ENCODE data around the gene CNGB1. TPM values are rescaled to one million over a fixed set of nuclear protein-coding genes. Genes with fewer than 3 reads are reported as not detected.

CNGB1 gene
- polyA plus RNA-seq, 1 donor from 2014 or later = 20.7 TPM

DNA sequence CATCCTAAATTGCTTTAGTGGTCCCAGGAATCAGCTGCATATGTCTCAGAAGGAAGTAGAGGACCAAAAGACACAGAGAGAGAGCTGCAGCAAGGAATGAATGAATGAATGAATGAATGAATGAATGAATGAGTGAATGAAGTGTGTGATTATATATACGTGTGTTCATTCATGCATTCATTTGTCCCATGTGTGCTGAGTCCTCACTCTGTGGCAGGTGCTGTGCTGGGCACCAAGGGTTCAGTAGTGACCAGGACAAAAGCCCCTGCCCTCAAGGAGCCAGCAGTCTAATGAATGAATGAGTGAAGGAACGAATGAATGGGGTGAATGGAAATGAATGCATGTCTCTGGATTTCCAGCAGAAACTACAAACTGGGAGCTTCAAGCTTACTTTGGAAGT lies 9.4 kb downstream of the CNGB1 start:
- no peak overlapping the region for H3K9ac ChIP-seq (ENCODE audit: low read length)
- no peaks in the 10 kb centered on the region for H3K9me2 ChIP-seq (ENCODE audit: insufficient read depth, low read length)
- H3K79me2 ChIP-seq (replicated peaks; ENCODE audit: insufficient read depth, low read length) = no peaks in the 10 kb centered on the region

DNA sequence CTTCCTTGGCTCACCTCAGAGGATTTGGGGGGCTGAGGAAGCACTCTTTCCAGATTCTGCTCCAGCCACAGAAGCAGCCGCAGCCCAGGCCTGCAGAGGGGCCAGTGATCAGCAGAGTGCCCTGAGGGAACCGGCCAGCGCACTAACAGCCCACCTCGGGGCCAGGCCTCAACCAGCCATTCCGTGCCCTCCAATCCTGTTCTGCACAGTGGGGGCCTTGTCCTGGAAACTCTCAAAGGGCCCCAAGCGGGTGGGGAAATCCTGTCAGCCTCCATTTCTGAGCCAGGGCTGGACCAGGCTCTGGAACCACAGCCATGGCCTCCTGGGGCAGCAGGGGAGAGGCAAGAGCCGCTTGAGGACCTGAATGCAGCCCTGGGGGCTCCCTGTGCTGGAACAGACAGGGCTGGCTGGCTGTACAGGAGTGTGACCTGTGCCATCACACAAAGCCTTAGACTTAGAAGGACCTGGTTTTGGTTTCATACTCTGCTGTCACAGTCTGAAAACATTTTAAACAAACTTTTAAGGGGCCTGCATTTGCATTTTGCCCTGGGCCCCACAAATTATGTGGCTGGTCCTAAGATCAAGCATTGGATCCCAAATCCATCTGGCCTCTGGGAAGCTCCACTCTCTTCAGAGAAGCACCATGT lies 10.0 kb downstream of the CNGB1 start:
- Histone ChIP-seq H3K27ac (ENCODE audit: low read length) (no peak overlapping the region), H3K79me2 (replicated peaks; ENCODE audit: insufficient read depth, low read length) (no peaks in the 10 kb centered on the region), H2AFZ (ENCODE audit: low read depth, low read length) (no peak overlapping the region), H3K4me2 (ENCODE audit: low read length) (no peak overlapping the region), H4K20me1 (ENCODE audit: insufficient read depth) (no peaks in the 10 kb centered on the region), H3F3A (ENCODE audit: insufficient read depth, low read length, poor library complexity, severe bottlenecking) (no peaks in the 10 kb centered on the region), H3K9me2 (ENCODE audit: insufficient read depth, low read length) (no peaks in the 10 kb centered on the region), H3K9ac (ENCODE audit: low read length) (no peak overlapping the region), H3K9me3 (ENCODE audit: low read length) (no peaks in the 10 kb centered on the region), H3K4me3 (ENCODE audit: low read length) (no peak overlapping the region), H3K27me3 (ENCODE audit: insufficient read depth, low read depth, low read length) (no peaks in the 10 kb centered on the region), H3K36me3 (ENCODE audit: insufficient read depth, low read length) (no peaks in the 10 kb centered on the region)
- TF ChIP-seq POLR2AphosphoS5 (IDR thresholded peaks at IDR 0.05) (no peak), MXI1 (conservative IDR thresholded peaks at IDR 0.05; ENCODE audit: poor library complexity, severe bottlenecking) (no peak), SMC3 (conservative IDR thresholded peaks at IDR 0.05; ENCODE audit: poor library complexity) (no peak), TAF1 (IDR thresholded peaks at IDR 0.05; ENCODE audit: low read depth) (no peak), EZH2 (IDR thresholded peaks at IDR 0.05; ENCODE audit: borderline replicate concordance, insufficient read depth, low read length, poor library complexity, severe bottlenecking) (no peak), EP300 (conservative IDR thresholded peaks at IDR 0.05; ENCODE audit: poor library complexity, severe bottlenecking) (no peak), RAD21 (conservative IDR thresholded peaks at IDR 0.05) (no peak)
- TF ChIP-seq, protein P1, sequence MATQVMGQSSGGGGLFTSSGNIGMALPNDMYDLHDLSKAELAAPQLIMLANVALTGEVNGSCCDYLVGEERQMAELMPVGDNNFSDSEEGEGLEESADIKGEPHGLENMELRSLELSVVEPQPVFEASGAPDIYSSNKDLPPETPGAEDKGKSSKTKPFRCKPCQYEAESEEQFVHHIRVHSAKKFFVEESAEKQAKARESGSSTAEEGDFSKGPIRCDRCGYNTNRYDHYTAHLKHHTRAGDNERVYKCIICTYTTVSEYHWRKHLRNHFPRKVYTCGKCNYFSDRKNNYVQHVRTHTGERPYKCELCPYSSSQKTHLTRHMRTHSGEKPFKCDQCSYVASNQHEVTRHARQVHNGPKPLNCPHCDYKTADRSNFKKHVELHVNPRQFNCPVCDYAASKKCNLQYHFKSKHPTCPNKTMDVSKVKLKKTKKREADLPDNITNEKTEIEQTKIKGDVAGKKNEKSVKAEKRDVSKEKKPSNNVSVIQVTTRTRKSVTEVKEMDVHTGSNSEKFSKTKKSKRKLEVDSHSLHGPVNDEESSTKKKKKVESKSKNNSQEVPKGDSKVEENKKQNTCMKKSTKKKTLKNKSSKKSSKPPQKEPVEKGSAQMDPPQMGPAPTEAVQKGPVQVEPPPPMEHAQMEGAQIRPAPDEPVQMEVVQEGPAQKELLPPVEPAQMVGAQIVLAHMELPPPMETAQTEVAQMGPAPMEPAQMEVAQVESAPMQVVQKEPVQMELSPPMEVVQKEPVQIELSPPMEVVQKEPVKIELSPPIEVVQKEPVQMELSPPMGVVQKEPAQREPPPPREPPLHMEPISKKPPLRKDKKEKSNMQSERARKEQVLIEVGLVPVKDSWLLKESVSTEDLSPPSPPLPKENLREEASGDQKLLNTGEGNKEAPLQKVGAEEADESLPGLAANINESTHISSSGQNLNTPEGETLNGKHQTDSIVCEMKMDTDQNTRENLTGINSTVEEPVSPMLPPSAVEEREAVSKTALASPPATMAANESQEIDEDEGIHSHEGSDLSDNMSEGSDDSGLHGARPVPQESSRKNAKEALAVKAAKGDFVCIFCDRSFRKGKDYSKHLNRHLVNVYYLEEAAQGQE (IDR thresholded peaks at IDR 0.05; ENCODE audit: borderline replicate concordance) = no peak
- TF ChIP-seq, protein P2, sequence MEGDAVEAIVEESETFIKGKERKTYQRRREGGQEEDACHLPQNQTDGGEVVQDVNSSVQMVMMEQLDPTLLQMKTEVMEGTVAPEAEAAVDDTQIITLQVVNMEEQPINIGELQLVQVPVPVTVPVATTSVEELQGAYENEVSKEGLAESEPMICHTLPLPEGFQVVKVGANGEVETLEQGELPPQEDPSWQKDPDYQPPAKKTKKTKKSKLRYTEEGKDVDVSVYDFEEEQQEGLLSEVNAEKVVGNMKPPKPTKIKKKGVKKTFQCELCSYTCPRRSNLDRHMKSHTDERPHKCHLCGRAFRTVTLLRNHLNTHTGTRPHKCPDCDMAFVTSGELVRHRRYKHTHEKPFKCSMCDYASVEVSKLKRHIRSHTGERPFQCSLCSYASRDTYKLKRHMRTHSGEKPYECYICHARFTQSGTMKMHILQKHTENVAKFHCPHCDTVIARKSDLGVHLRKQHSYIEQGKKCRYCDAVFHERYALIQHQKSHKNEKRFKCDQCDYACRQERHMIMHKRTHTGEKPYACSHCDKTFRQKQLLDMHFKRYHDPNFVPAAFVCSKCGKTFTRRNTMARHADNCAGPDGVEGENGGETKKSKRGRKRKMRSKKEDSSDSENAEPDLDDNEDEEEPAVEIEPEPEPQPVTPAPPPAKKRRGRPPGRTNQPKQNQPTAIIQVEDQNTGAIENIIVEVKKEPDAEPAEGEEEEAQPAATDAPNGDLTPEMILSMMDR (IDR thresholded peaks at IDR 0.05; ENCODE audit: poor library complexity, severe bottlenecking) = no peak

More for the DNA sequence above, 9.4 kb downstream of the CNGB1 start:
- H4K20me1 ChIP-seq (ENCODE audit: insufficient read depth) = no peaks in the 10 kb centered on the region
- no peak overlapping the region for H3K4me3 ChIP-seq (ENCODE audit: low read length)
- no peak overlapping the region for H3K27ac ChIP-seq (ENCODE audit: low read length)
- H3F3A ChIP-seq (ENCODE audit: insufficient read depth, low read length, poor library complexity, severe bottlenecking) = no peaks in the 10 kb centered on the region
- no peaks in the 10 kb centered on the region for H3K9me3 ChIP-seq (ENCODE audit: low read length)
- H3K4me2 ChIP-seq (ENCODE audit: low read length) = no peak overlapping the region
- no peaks in the 10 kb centered on the region for H3K36me3 ChIP-seq (ENCODE audit: insufficient read depth, low read length)
- no peak for TF ChIP-seq RAD21 (conservative IDR thresholded peaks at IDR 0.05)
- H3K27me3 ChIP-seq (ENCODE audit: insufficient read depth, low read depth, low read length) = no peaks in the 10 kb centered on the region
- no peak overlapping the region for H2AFZ ChIP-seq (ENCODE audit: low read depth, low read length)

Measured in neural cell (in vitro differentiated cells).